Right lobe of liver (tissue), 6 donors: ENCODE data around the gene HMGCR. TPM values are rescaled to one million over a fixed set of nuclear protein-coding genes. Genes with fewer than 3 reads are reported as not detected.
A peak's percentile ranks its signal among the peaks of the same experiment; 100 is the strongest.

Experiments
- ATAC-seq, 4 donors: fragments of 200-7000 bp; cut with Tn5 transposase; one replicate each; pipeline ENCODE4 v1.9.1; 2020; ENCODE audit warnings: mild to moderate bottlenecking in 4 of 4, moderate library complexity in 4 of 4
- DNase-seq, 3 donors: peaks; one replicate each; pipeline ENCODE4 v3.0.0-alpha.2; 2020
- H3K27ac ChIP-seq, 3 donors: fragments of 200-600 bp; one replicate each; pipeline ENCODE4 v1.8.0; 2022
- H3K27me3 ChIP-seq, 2 donors: fragments of 200-600 bp; one replicate each; pipeline ENCODE4 v1.8.0; 2022
- H3K36me3 ChIP-seq, 4 donors: fragments of 200-600 bp; sonication (generic) in 1 of 4; one replicate each; pipeline versions ENCODE4 v1.5.1 to v1.8.0; 2017 to 2022; ENCODE audit warnings: control low read depth in 1 of 4
- H3K4me1 ChIP-seq, 4 donors: fragments of 200-600 bp; sonication (generic) in 1 of 4; one replicate each; pipeline versions ENCODE4 v1.5.1 to v1.8.0; 2017 to 2022; ENCODE audit warnings: control low read depth in 1 of 4
- H3K4me3 ChIP-seq, 3 donors: fragments of 200-600 bp; one replicate each; pipeline ENCODE4 v1.8.0; 2022
- H3K9me3 ChIP-seq, 4 donors: fragments of 200-600 bp; sonication (generic) in 1 of 4; one replicate each; pipeline versions ENCODE4 v1.5.1 to v1.8.0; 2017 to 2022; ENCODE audit warnings: control low read depth in 1 of 4
- CTCF ChIP-seq, 4 donors: fragments of 200-600 bp in 3 of 4; fragments of 450-650 bp in 1 of 4; IDR thresholded peaks; one replicate each; pipeline versions ENCODE4 v1.5.1 to v1.8.0; 2016 to 2022; ENCODE audit warnings: antibody characterized with exemption in 4 of 4, mild to moderate bottlenecking in 2 of 4
- POLR2A ChIP-seq: fragments of 450-650 bp; IDR thresholded peaks from one replicate; pipeline ENCODE4 v1.6.1; 2017; ENCODE audit warnings: antibody characterized with exemption, mild to moderate bottlenecking
- WGBS: methylation state at CpG from one replicate; pipeline ENCODE4 v1.1.6; 2018; ENCODE audit warnings: low coverage, low lambda C conversion rate; ENCODE audit not compliant: insufficient coverage; ENCODE audit errors: missing lambda C conversion rate; 5-methylcytosine and 5-hydroxymethylcytosine counted together
- intact Hi-C, 2 donors: fragments of 100-400 bp; cut with DNase I; formaldehyde crosslinking; loops; one replicate each; pipeline versions ENCODE4 v1.11.2 to v1.14.1; 2022
- total RNA-seq, 6 experiments: library from RNA; depleted of rRNA in 2 of 6; stranded (reverse); fragments of >200 nt in 2 of 6; fragmentation: NEBNext Ultra II Directional in 3 of 6; extraction: Animal tissue kit (Norgen Biotek cat#: 25700) in 3 of 6; gene quantifications; one replicate each; pipeline versions ENCODE4 v1.1.0 to v1.2.4, GENCODE V29; 2016 to 2023
- donor health status: DM: no; HTN: yes; CAD: no.
- donor health status: DM: no; HTN: no; CAD: no.
- donor health status: DM: no; HTN: no; CAD: no.
- donor health status: DM: no; HTN: yes; CAD: no.
- donor health status: DM: no; HTN: yes; CAD: no.

The HMGCR gene
- total RNA-seq, 6 experiments from 2014 or later, result 9.6 to 89.6 (median 22.2) TPM

DNA sequence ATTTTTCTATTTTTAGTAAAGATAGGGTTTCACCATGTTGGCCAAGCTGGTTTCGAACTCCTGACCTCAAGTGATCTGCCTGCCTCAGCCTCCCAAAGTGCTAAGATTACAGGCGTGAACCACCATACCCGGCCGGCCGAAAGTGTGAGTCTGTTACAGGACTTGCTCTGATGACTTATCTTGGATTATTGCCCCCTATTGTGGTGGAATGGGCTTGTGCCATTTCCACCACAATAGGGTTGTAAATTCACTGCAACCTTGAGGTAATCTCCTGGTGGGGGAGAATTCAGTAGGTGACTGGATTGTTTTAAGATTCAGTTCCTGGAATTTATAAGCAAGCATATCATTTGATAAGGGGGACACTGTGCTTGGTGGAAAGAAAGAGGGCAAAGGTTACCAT is 15.0 kb upstream of the HMGCR start:
- Histone ChIP-seq H3K9me3 (no peaks in the 10 kb centered on the region), H3K4me1 (peaks cover 0 to 12% (median 2%) of the 10 kb centered on the region in 4 donors), H3K36me3 (no peaks in the 10 kb centered on the region), H3K27ac (no peak overlapping the region), H3K4me3 (no peak overlapping the region), H3K27me3 (no peaks in the 10 kb centered on the region)
- ATAC-seq, result no peak
- 63% methylated on average over 4 of the region's 5 CpGs for WGBS
- intact Hi-C loops, result no loop called here
- DNase-seq, result no peak
- TF ChIP-seq POLR2A (no peak), CTCF (IDR thresholded peaks at IDR 0.05) (no peak)

DNA sequence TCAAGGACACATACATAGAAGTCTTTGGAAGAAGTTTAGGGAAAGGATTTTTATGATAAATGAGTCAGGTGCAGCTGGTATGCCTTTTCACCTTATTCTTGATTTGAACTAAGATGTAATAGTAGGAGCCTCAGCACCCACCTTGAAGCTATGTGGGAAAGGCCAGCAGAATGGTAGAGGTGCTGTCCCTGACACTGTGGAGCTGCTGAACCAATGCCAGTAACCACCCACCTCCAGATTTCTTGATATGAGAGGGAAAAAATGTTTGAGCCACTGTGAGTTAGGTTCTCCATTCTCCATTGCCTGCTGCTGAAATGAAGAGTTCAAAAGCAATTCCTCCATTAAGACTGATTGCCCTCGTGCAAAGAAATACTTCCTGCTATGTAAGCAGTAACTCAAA is 12.2 kb upstream of the HMGCR start:
- 31% methylated on average over 1 of the region's 1 CpG for WGBS
- Histone ChIP-seq H3K27me3 (no peaks in the 10 kb centered on the region), H3K4me1 (peaks cover 0 to 12% (median under 1%) of the 10 kb centered on the region in 4 donors), H3K9me3 (no peaks in the 10 kb centered on the region), H3K27ac (peak overlapping the region; percentile 28 to 61 (median 47)), H3K4me3 (no peak overlapping the region), H3K36me3 (no peaks in the 10 kb centered on the region)
- intact Hi-C loops, result no loop called here
- DNase-seq (no peak), ATAC-seq (peak; percentile 11 to 42 (median 18))
- TF ChIP-seq CTCF (IDR thresholded peaks at IDR 0.05) (no peak), POLR2A (no peak)

GRCh38 chr5:75325242-75325641 is 11.8 kb upstream of the HMGCR start:
- Histone ChIP-seq H3K4me3 (no peak overlapping the region), H3K9me3 (no peaks in the 10 kb centered on the region), H3K27me3 (no peaks in the 10 kb centered on the region), H3K36me3 (no peaks in the 10 kb centered on the region), H3K27ac (peak overlapping the region; percentile 47 to 72 (median 61)), H3K4me1 (peaks cover 0 to 12% (median 0%) of the 10 kb centered on the region in 4 donors)
- WGBS, result 29% methylated on average over 1 of the region's 1 CpG
- DNase-seq (no peak), ATAC-seq (peak; percentile 93 to 95 (median 94))
- intact Hi-C loops, result no loop called here
- TF ChIP-seq POLR2A, result no peak
- TF ChIP-seq CTCF (IDR thresholded peaks at IDR 0.05), result peak; percentile 23 to 44 (median 38)

DNA sequence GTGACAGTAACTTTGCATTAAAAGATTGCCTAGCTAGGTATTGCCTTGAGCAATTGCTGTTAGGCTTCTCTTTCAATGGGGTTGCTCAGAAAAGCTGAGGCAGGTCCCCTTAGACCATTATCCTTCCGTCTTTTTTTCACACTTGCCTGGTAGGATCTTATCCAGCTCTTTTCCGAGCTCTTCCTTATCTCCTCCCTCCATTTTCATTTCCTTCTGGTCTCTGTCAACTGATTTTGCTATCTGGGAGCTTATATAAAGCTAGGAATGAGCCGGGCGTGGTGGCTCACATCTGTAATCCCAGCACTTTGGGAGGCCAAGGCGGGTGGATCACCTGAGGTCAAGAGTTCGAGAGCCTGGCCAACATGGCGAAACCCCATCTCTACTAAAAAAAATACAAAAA is 6.6 kb upstream of the HMGCR start:
- Histone ChIP-seq H3K4me3 (no peak overlapping the region), H3K36me3 (no peaks in the 10 kb centered on the region), H3K27me3 (no peaks in the 10 kb centered on the region), H3K4me1 (peaks cover 0 to 19% (median 0%) of the 10 kb centered on the region in 4 donors), H3K27ac (no peak overlapping the region), H3K9me3 (no peaks in the 10 kb centered on the region)
- 79% methylated on average over 7 of the region's 7 CpGs for WGBS
- intact Hi-C loops, result no loop called here
- no peak for TF ChIP-seq CTCF (IDR thresholded peaks at IDR 0.05)
- TF ChIP-seq POLR2A, result no peak
- ATAC-seq (no peak), DNase-seq (no peak)
